Body of pancreas (tissue), 4 donors: Measurements from ENCODE around the gene SCAPER.
"Not testable (repeated sequence)": the region's sequence is repeated elsewhere in the genome, so short reads cannot be mapped to it uniquely, and the experiment has no call there.

Experiments used
- CTCF ChIP-seq, 7 experiments: fragments of 450-650 bp in 4 of 7; fragments of 200-600 bp in 3 of 7; sonication (generic) in 3 of 7; IDR thresholded peaks; one replicate each; pipeline ENCODE4 v1.5.1; 2016 to 2019; ENCODE audit warnings: antibody characterized with exemption in 7 of 7
- POLR2A ChIP-seq, 3 donors: fragments of 450-650 bp; IDR thresholded peaks; one replicate each; pipeline ENCODE4 v1.6.1; 2016; ENCODE audit warnings: antibody characterized with exemption in 3 of 3, mild to moderate bottlenecking in 2 of 3

DNA sequence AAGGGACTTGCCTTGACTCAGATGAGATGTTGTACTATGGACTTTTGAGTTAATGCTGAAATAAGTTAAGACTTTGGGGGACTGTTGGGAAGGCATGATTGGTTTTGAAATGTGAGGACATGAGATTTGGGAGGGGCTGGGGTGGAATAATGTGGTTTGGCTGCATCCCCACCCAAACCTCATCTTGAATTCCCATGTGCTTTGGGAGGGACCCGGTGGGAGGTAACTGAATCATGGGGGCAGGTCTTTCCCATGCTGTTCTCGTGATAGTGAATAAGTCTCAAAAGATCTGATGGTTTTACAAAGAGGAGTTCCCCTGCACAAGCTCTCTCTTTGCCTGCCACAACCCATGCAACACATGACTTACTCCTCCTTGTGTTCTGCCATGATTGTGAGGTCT, 474.4 kb downstream of the SCAPER start:
- TF ChIP-seq CTCF, POLR2A (IDR thresholded peaks at IDR 0.05): not testable (repeated sequence)
